SU-DHL-6 (cell line): ENCODE results near the gene EIF4EBP2.

Experiments
- EZH2phosphoT487 ChIP-seq: fragments of 200-600 bp; sonication (generic), shearing (Covaris generic); conservative IDR thresholded peaks from 2 replicates; pipeline ENCODE4 v1.6.1; 2018; ENCODE audit warnings: mild to moderate bottlenecking, antibody characterized with exemption, low read length, moderate library complexity, mixed read lengths
- TF ChIP-seq, protein P1 (sequence below): fragments of 200-600 bp; sonication (generic); IDR thresholded peaks from one replicate; pipeline ENCODE4 v1.5.1; 2017; ENCODE audit warnings: antibody characterized with exemption, mild to moderate bottlenecking, low read length, moderate library complexity; ENCODE audit not compliant: insufficient read depth, poor library complexity, severe bottlenecking

DNA sequence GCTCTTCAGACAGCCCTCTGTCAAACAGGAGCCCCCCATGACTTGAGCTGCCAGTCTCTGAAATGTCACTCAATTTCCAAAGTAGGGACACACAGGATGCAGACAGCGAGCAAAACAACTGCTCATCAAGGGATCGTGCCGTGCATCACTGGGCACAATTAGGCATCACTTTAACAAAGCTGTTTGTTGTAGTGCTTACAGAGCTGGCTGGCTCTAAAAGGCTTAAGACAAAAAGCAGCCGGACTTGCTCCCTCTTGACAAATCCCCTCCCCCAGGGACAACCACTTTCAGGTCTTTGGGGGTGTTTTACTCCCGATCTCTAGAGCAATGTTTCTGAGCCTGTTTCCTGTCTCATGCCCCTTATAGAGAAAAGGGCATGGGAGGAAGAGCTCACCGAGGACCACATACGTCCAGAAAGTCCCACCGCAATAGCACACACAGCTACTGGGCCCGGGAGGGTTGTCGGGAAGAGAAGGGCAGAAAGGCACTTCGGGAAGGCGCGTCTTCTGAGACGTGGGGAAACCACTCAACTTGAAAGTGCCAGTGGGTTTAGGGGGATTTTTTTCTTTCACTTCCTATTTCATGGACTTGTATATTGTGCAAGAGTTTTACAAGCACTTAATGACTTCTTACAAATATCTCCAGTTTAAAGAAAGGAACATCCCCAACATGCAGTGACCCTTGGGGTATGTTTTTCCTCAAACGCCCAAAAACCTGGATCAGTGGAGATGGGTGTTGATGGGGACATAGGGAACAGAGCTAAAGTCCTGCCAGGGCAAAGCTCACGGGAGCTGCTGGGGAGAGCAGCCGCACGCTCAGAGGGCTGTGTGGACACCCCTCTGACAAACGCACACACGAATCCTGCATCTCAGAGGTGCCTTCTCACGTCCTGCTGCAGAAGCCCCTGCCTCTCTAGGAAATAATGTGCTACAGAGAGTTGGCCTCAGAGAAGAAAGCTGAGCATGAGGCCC, 48.6 kb upstream of the EIF4EBP2 start:
- TF ChIP-seq, protein P1, sequence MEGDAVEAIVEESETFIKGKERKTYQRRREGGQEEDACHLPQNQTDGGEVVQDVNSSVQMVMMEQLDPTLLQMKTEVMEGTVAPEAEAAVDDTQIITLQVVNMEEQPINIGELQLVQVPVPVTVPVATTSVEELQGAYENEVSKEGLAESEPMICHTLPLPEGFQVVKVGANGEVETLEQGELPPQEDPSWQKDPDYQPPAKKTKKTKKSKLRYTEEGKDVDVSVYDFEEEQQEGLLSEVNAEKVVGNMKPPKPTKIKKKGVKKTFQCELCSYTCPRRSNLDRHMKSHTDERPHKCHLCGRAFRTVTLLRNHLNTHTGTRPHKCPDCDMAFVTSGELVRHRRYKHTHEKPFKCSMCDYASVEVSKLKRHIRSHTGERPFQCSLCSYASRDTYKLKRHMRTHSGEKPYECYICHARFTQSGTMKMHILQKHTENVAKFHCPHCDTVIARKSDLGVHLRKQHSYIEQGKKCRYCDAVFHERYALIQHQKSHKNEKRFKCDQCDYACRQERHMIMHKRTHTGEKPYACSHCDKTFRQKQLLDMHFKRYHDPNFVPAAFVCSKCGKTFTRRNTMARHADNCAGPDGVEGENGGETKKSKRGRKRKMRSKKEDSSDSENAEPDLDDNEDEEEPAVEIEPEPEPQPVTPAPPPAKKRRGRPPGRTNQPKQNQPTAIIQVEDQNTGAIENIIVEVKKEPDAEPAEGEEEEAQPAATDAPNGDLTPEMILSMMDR, result no peak
- TF ChIP-seq EZH2phosphoT487, result no peak
